ENCODE results near the gene GLRX.

- TF ChIP-seq POLR2A (IDR thresholded peaks at IDR 0.05) (peak in 1 of 2 donors; percentile 58), CTCF (IDR thresholded peaks at IDR 0.05) (no peak)
Observed at GRCh38 chr5:95822542-95823181, at the start of gene GLRX.

All from heart left ventricle (tissue), 13 donors.